ENCODE data around the gene LCE2C.

DNA sequence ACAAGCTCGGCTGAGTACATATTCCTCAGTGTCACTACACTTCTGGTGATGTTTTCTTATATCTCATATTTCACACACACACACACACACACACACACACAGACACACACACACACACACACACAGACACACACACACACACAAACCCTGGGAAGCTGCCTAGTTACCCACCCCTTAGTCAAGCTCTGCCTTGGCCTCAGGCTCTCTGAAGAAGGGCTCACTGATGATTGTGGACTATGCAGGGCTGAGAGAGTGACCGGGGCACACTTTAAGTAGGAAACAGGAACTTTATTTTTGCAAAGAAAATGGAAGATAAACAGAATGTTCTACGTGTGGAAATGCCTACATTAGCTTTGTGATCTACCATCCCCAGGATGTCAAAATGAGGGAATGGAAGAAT is 31.1 kb upstream of the LCE2C start:
- no peak for TF ChIP-seq POLR2A (IDR thresholded peaks at IDR 0.05)
- TF ChIP-seq, protein P1, sequence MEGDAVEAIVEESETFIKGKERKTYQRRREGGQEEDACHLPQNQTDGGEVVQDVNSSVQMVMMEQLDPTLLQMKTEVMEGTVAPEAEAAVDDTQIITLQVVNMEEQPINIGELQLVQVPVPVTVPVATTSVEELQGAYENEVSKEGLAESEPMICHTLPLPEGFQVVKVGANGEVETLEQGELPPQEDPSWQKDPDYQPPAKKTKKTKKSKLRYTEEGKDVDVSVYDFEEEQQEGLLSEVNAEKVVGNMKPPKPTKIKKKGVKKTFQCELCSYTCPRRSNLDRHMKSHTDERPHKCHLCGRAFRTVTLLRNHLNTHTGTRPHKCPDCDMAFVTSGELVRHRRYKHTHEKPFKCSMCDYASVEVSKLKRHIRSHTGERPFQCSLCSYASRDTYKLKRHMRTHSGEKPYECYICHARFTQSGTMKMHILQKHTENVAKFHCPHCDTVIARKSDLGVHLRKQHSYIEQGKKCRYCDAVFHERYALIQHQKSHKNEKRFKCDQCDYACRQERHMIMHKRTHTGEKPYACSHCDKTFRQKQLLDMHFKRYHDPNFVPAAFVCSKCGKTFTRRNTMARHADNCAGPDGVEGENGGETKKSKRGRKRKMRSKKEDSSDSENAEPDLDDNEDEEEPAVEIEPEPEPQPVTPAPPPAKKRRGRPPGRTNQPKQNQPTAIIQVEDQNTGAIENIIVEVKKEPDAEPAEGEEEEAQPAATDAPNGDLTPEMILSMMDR (IDR thresholded peaks at IDR 0.05) = no peak
